Esophagus squamous epithelium (tissue), 5 donors: ENCODE data around the gene SLC6A17. TPM values are rescaled to one million over a fixed set of nuclear protein-coding genes. Genes with fewer than 3 reads are reported as not detected.

ENCODE experiments used
- DNase-seq: peaks from one replicate; lab custom pipeline; 2025; lab: John Stamatoyannopoulos, UW
- H3K27ac ChIP-seq, 4 donors: fragments of 200-600 bp; sonication (generic); one replicate each; pipeline ENCODE4 v1.5.1; 2016 to 2019; ENCODE audit warnings: mild to moderate bottlenecking in 1 of 4
- H3K27me3 ChIP-seq, 4 donors: fragments of 200-600 bp; sonication (generic); 1 replicate in 3 of 4; 2 replicates in 1 of 4; pipeline versions ENCODE4 v1.5.1 to v1.6.0; 2017 to 2021; ENCODE audit warnings: antibody characterized with exemption in 1 of 4
- H3K36me3 ChIP-seq, 3 donors: fragments of 200-600 bp; sonication (generic); one replicate each; pipeline ENCODE4 v1.5.1; 2016 to 2019
- H3K4me1 ChIP-seq, 3 donors: fragments of 200-600 bp; sonication (generic); one replicate each; pipeline ENCODE4 v1.5.1; 2017 to 2019
- H3K4me3 ChIP-seq, 4 donors: fragments of 200-600 bp; sonication (generic); 1 replicate in 3 of 4; 2 replicates in 1 of 4; pipeline ENCODE4 v1.5.1; 2016 to 2019; ENCODE audit warnings: mild to moderate bottlenecking in 2 of 4, moderate library complexity in 1 of 4
- H3K9me3 ChIP-seq, 3 donors: fragments of 200-600 bp; sonication (generic); one replicate each; pipeline ENCODE4 v1.5.1; 2016 to 2019
- POLR2A ChIP-seq, 4 donors: fragments of 450-650 bp; IDR thresholded peaks; one replicate each; pipeline ENCODE4 v1.6.1; 2017; ENCODE audit warnings: antibody characterized with exemption in 4 of 4, mild to moderate bottlenecking in 4 of 4, moderate library complexity in 3 of 4
- WGBS, 2 donors: methylation state at CpG; one replicate each; pipeline ENCODE4 v1.1.5; 2018; 5-methylcytosine and 5-hydroxymethylcytosine counted together
- intact Hi-C: fragments of 100-400 bp; cut with DNase I; formaldehyde crosslinking; loops from one replicate; pipeline ENCODE4 v1.15.0; 2022
- total RNA-seq, 4 donors: library from RNA; depleted of rRNA; stranded (reverse); fragments of >200 nt; gene quantifications; one replicate each; pipeline ENCODE4 v1.1.0, GENCODE V29; 2016
- TF ChIP-seq, protein P1 (sequence below), 6 experiments: fragments of 450-650 bp in 4 of 6; fragments of 200-600 bp in 2 of 6; sonication (generic) in 2 of 6; IDR thresholded peaks; one replicate each; pipeline ENCODE4 v1.5.1; 2016 to 2019; ENCODE audit warnings: antibody characterized with exemption in 6 of 6, mild to moderate bottlenecking in 4 of 6, moderate library complexity in 4 of 6
- donor health status: DM: yes; HTN: yes; CAD: no.

Gene SLC6A17
- total RNA-seq, 4 donors from 2014 or later = 0.11 to 0.29 (median 0.23) TPM

DNA sequence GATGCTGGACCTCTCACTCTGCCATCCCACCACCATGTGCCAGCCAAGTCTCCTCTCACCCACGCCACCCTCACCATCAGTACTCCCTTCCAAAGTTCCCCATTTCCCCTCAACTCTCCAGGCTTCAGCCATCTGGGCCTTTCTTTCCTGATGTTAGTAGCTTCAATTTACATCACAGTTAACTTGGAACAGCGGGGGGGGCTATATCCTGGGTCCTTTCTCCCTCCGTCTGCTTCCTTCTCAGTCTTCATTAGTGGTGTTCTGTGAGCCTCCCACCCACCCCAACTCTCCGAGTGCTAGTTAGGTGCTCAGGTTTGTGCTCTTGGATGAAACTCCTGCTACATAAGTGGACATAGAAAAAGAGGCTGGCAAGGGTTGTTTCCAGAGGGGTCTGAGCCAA, 91.8 kb downstream of the SLC6A17 start:
- H3K27ac ChIP-seq = no peak overlapping the region
- TF ChIP-seq, protein P1, sequence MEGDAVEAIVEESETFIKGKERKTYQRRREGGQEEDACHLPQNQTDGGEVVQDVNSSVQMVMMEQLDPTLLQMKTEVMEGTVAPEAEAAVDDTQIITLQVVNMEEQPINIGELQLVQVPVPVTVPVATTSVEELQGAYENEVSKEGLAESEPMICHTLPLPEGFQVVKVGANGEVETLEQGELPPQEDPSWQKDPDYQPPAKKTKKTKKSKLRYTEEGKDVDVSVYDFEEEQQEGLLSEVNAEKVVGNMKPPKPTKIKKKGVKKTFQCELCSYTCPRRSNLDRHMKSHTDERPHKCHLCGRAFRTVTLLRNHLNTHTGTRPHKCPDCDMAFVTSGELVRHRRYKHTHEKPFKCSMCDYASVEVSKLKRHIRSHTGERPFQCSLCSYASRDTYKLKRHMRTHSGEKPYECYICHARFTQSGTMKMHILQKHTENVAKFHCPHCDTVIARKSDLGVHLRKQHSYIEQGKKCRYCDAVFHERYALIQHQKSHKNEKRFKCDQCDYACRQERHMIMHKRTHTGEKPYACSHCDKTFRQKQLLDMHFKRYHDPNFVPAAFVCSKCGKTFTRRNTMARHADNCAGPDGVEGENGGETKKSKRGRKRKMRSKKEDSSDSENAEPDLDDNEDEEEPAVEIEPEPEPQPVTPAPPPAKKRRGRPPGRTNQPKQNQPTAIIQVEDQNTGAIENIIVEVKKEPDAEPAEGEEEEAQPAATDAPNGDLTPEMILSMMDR (IDR thresholded peaks at IDR 0.05) = no peak
- no peak for TF ChIP-seq POLR2A (IDR thresholded peaks at IDR 0.05)
- H3K9me3 ChIP-seq = no peaks in the 10 kb centered on the region
- DNase-seq = no peak
- WGBS, 2 donors = 94 to 97% methylated on average over 4 of the region's 4 CpGs
- peaks cover 9 to 52% (median 18%) of the 10 kb centered on the region in 3 donors for H3K4me1 ChIP-seq
- H3K27me3 ChIP-seq = no peaks in the 10 kb centered on the region
- no peaks in the 10 kb centered on the region for H3K36me3 ChIP-seq
- intact Hi-C loops = no loop called here
- no peak overlapping the region for H3K4me3 ChIP-seq

DNA sequence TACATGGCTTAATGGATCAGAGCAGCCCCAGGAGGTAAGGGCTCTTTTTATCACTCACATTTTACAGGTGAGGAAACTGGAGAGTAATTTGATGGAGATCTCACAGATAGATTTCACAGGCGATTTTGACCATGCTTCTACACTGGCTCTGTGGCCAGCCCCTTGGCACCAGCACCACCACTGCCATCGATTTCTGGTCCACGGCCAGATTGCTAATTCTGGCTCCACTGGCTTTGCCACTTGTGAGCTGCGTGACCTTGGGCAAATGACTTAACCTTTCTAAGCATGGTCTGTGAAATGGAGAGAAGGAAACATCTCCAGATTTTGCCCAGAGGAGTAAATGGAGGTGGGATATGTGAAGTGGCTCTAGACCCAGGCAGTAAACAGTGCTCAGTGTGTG, 92.4 kb downstream of the SLC6A17 start:
- intact Hi-C loops = no loop called here
- DNase-seq = no peak
- Histone ChIP-seq H3K4me3 (no peak overlapping the region), H3K27me3 (no peaks in the 10 kb centered on the region), H3K9me3 (no peaks in the 10 kb centered on the region), H3K27ac (peak overlapping the region in 2 of 4 donors; percentile 48 to 55), H3K4me1 (peaks cover 9 to 52% (median 18%) of the 10 kb centered on the region in 3 donors), H3K36me3 (no peaks in the 10 kb centered on the region)
- TF ChIP-seq, protein P1 (IDR thresholded peaks at IDR 0.05) = no peak
- no peak for TF ChIP-seq POLR2A (IDR thresholded peaks at IDR 0.05)
- WGBS, 2 donors = 51 to 71% methylated on average over 1 to 4 of the region's 4 CpGs

DNA sequence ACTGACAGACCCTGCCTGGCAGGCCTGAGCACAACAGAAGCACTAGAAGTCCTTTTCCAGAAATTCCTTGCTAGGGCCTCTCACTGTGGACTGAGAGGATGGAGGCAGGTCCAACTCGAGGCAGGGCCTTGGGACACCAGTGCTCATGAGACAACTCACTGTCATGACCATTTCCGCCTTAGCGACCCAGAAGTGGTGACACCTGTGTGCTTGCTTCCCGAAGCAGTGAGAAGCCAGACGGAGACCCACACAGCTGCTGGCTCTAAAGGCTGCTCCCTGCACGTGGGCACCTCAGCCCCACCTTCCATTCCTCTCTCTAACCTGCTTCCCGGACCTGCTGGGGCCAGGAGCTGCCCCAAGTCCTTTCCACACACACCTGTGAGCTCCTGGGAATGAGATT, 92.9 kb downstream of the SLC6A17 start:
- Histone ChIP-seq H3K4me3 (peak overlapping the region in 1 of 4 donors; percentile 10), H3K27ac (peak overlapping the region; percentile 24 to 55 (median 41)), H3K4me1 (peaks cover 9 to 52% (median 18%) of the 10 kb centered on the region in 3 donors), H3K36me3 (no peaks in the 10 kb centered on the region), H3K27me3 (no peaks in the 10 kb centered on the region), H3K9me3 (no peaks in the 10 kb centered on the region)
- intact Hi-C loops = no loop called here
- 27 to 69% methylated on average over 3 to 5 of the region's 7 CpGs for WGBS, 2 donors
- no peak for TF ChIP-seq POLR2A (IDR thresholded peaks at IDR 0.05)
- TF ChIP-seq, protein P1 (IDR thresholded peaks at IDR 0.05) = no peak
- no peak for DNase-seq

DNA sequence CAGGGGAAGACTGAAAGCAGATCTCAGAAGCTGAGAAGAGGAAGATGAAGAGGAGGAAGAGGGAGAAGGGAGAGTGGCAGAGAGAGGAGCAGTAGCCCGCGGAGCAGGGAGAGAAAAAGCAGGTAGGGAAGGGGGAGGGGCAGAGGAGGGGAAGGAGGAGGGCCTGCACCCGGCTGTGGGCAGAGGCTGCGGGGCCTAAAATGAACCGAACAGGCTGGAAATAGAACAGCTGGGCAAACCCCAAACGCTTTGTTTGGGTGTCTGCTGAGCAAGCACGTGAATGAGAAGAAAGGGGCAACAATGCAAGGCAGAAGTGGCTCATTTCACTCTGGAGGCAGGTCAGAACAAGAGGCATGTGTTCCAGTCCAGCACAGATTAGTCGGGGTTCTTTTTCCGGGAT, 93.3 kb downstream of the SLC6A17 start:
- no peak for DNase-seq
- TF ChIP-seq, protein P1 (IDR thresholded peaks at IDR 0.05) = no peak
- TF ChIP-seq POLR2A (IDR thresholded peaks at IDR 0.05) = no peak
- peak overlapping the region; percentile 24 to 55 (median 41) for H3K27ac ChIP-seq

DNA sequence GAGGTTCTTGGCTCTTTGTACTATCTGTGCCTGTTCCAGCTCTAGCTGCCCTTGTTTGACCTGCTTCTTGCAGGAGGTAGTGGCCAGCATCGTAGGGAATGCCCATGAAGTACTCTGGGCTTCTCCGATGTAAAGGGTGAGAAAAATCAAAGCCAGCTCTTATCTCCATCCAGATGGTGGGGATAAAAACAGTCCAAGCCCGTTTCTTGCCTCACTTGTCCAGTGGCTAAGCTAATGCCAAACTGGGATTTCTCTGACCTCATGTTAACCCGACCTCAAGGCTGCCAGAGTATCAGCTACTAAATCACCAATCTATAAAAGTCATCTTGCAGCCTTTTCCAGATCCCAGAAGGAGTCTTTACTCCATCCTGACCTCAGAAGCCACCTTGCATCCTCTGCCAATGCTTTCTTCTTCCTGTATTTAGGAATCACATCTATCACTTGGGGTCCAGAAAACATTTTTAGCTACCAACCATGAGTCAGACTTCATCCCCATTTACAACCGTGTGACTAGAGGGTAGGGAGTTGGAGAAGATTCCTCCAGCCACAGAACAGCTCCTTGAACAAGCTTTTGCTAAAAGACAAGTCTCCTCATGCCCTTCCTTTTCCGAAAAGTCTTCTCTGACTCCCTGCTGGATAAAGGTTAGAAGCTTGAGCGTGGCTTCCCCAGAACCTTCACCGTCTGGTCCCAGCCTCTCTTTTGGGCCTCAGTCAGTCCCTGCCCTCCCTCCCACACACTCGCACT, 95.8 kb downstream of the SLC6A17 start:
- Histone ChIP-seq H3K4me1 (peaks cover 9 to 37% (median 18%) of the 10 kb centered on the region in 3 donors), H3K36me3 (no peaks in the 10 kb centered on the region), H3K27ac (no peak overlapping the region), H3K9me3 (no peaks in the 10 kb centered on the region), H3K27me3 (no peaks in the 10 kb centered on the region), H3K4me3 (no peak overlapping the region)
- 49 to 58% methylated on average over 9 of the region's 9 CpGs for WGBS, 2 donors
- no peak for DNase-seq
- intact Hi-C loops = no loop called here
- TF ChIP-seq, protein P1 (IDR thresholded peaks at IDR 0.05) = no peak
- TF ChIP-seq POLR2A (IDR thresholded peaks at IDR 0.05) = no peak

More for the DNA sequence above, 93.3 kb downstream of the SLC6A17 start:
- H3K36me3 ChIP-seq = no peaks in the 10 kb centered on the region
- no peaks in the 10 kb centered on the region for H3K27me3 ChIP-seq
- 9 to 15% methylated on average over 9 of the region's 9 CpGs for WGBS, 2 donors
- peak overlapping the region in 1 of 4 donors; percentile 10 for H3K4me3 ChIP-seq
- H3K4me1 ChIP-seq = peaks cover 9 to 52% (median 18%) of the 10 kb centered on the region in 3 donors
- no peaks in the 10 kb centered on the region for H3K9me3 ChIP-seq
- intact Hi-C loops = no loop called here
